OCI-LY3 (cell line): ENCODE measurements around the gene NAA60.

Source experiments
- CTCF ChIP-seq: fragments of 200-600, 300-600 bp; sonication (generic); IDR thresholded peaks from 2 replicates; pipeline ENCODE4 v1.5.1; 2014; ENCODE audit warnings: antibody characterized with exemption, low read length, low read depth
- EZH2phosphoT487 ChIP-seq: fragments of 200-600 bp; shearing (Covaris generic); IDR thresholded peaks from 2 replicates; pipeline ENCODE4 v1.6.1; 2018; ENCODE audit warnings: antibody characterized with exemption, mixed run types, low read depth

- no peak for TF ChIP-seq CTCF
- TF ChIP-seq EZH2phosphoT487, result no peak
Observed at GRCh38 chr16:3520413-3520812, 76.9 kb downstream of the NAA60 start.
